Naive thymus-derived CD4-positive, alpha-beta T cell (primary cell): ENCODE data around the gene RPS23. TPM values are rescaled to one million over a fixed set of nuclear protein-coding genes. Genes with fewer than 3 reads are reported as not detected.

ENCODE experiments used
- ATAC-seq: fragments of 150-1000 bp; cut with Tn5 transposase; 2 replicates; pipeline ENCODE4 v1.10.0; 2021; ENCODE audit warnings: mild to moderate bottlenecking, moderate library complexity
- CTCF ChIA-PET: fragments of 350-600 bp; sonication (Branson Sonifier 250); formaldehyde crosslinking; loops from one replicate; lab custom pipeline; 2021; ENCODE audit warnings: antibody characterized with exemption; lab: Charles Lee
- POLR2A ChIA-PET: fragments of 350-600 bp; sonication (Branson Sonifier 250); formaldehyde crosslinking; loops from one replicate; lab custom pipeline; 2021; ENCODE audit warnings: antibody characterized with exemption, inconsistent platforms; lab: Charles Lee
- DNase-seq, 9 donors: peaks; one replicate each; pipeline versions ENCODE4 v3.0.0 to v3.0.0-alpha.2; 2020 to 2022; ENCODE audit warnings: mixed read lengths in 1 of 9
- H3K27ac ChIP-seq: one replicate; pipeline ENCODE4 v1.7.0; 2013; ENCODE audit warnings: mild to moderate bottlenecking, low read depth, low read length, moderate library complexity
- H3K27me3 ChIP-seq, 2 donors: one replicate each; pipeline ENCODE4 v1.7.0; 2013; ENCODE audit warnings: low read length in 2 of 2, mild to moderate bottlenecking in 2 of 2, moderate library complexity in 2 of 2; ENCODE audit not compliant: control insufficient read depth in 2 of 2, insufficient read depth in 2 of 2
- H3K36me3 ChIP-seq, 3 experiments: 1 replicate in 2 of 3; 2 replicates in 1 of 3; pipeline ENCODE4 v1.7.0; 2013; ENCODE audit warnings: low read length in 3 of 3, mild to moderate bottlenecking in 3 of 3, moderate library complexity in 1 of 3; ENCODE audit not compliant: insufficient read depth in 3 of 3, control insufficient read depth in 2 of 3
- H3K4me1 ChIP-seq, 2 donors: one replicate each; pipeline ENCODE4 v1.7.0; 2013; ENCODE audit warnings: low read length in 2 of 2, mild to moderate bottlenecking in 2 of 2, moderate library complexity in 1 of 2; ENCODE audit not compliant: control insufficient read depth in 2 of 2, insufficient read depth in 2 of 2
- H3K4me3 ChIP-seq: 2 replicates; pipeline ENCODE4 v1.7.0; 2013; ENCODE audit warnings: mild to moderate bottlenecking, low read length
- H3K9me3 ChIP-seq, 3 experiments: 1 replicate in 2 of 3; 2 replicates in 1 of 3; pipeline ENCODE4 v1.7.0; 2013; ENCODE audit warnings: low read length in 3 of 3; ENCODE audit not compliant: control insufficient read depth in 2 of 3
- H3K27ac Mint-ChIP-seq, 9 donors: one replicate each; pipeline ENCODE4 v1.8.0; 2020 to 2022; ENCODE audit warnings: mixed read lengths in 9 of 9, mild to moderate bottlenecking in 8 of 9, moderate library complexity in 5 of 9, inconsistent platforms in 2 of 9
- H3K27me3 Mint-ChIP-seq, 5 donors: one replicate each; pipeline ENCODE4 v1.8.0; 2021 to 2022; ENCODE audit warnings: mixed read lengths in 5 of 5, mild to moderate bottlenecking in 1 of 5
- H3K36me3 Mint-ChIP-seq, 5 donors: one replicate each; pipeline ENCODE4 v1.8.0; 2020 to 2022; ENCODE audit warnings: mixed read lengths in 5 of 5, mild to moderate bottlenecking in 3 of 5, inconsistent platforms in 1 of 5
- H3K4me1 Mint-ChIP-seq, 7 donors: one replicate each; pipeline ENCODE4 v1.8.0; 2020 to 2022; ENCODE audit warnings: mixed read lengths in 7 of 7, mild to moderate bottlenecking in 3 of 7, inconsistent platforms in 1 of 7
- H3K4me3 Mint-ChIP-seq, 10 donors: one replicate each; pipeline ENCODE4 v1.8.0; 2020 to 2022; ENCODE audit warnings: mild to moderate bottlenecking in 10 of 10, mixed read lengths in 10 of 10, moderate library complexity in 6 of 10, inconsistent platforms in 2 of 10
- H3K9me3 Mint-ChIP-seq, 11 donors: one replicate each; pipeline ENCODE4 v1.8.0; 2020 to 2022; ENCODE audit warnings: mixed read lengths in 11 of 11, mild to moderate bottlenecking in 4 of 11, inconsistent platforms in 1 of 11, moderate library complexity in 1 of 11
- intact Hi-C, 2 donors: fragments of 100-400 bp; cut with micrococcal nuclease; formaldehyde crosslinking; loops; one replicate each; pipeline ENCODE4 v1.15.1; 2023
- polyA plus RNA-seq, 2 donors: library from polyadenylated mRNA; unstranded; fragments of 300-500 nt; fragmentation: Illumina TruSeq; gene quantifications; one replicate each; pipeline ENCODE4 v1.2.3, GENCODE V29; 2021
- total RNA-seq, 6 experiments: library from RNA in 5 of 6; stranded (reverse) in 5 of 6; gene quantifications; 1 replicate in 5 of 6; 2 replicates in 1 of 6; pipeline ENCODE4 v1.2.3 and lab custom pipeline; 2021 to 2026

The RPS23 gene
- total and polyA plus RNA-seq, 7 experiments from 2014 or later: 2,233 to 4,971 (median 3,899) TPM

DNA sequence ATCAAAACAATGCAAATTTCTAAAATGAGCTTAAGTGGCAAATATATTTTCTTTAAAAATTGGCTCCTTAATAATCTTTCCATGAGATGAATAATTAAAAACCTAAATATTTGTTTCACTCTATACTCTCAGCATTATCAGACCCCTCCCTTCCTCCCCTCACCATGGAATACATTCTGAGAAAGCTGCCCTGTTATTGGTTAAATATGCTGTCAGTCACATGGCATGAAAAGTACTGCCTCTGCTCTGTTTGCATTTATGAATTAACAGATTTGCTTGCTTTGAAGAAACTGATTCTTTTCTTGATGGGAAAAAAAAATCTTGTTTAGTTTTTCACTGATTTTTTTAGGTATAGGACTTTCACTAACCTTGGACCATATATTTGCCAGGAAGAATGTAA is 17.0 kb upstream of the RPS23 start:
- Mint-ChIP-seq H3K4me1 (peaks cover 0 to 2% (median 0%) of the 10 kb centered on the region in 7 donors), H3K27me3 (peaks cover 0 to 15% (median 2%) of the 10 kb centered on the region in 5 donors), H3K27ac (no peak overlapping the region), H3K36me3 (peaks cover 0 to 3% (median 0%) of the 10 kb centered on the region in 5 donors), H3K4me3 (no peak overlapping the region), H3K9me3 (peaks cover 0 to 6% (median 3%) of the 10 kb centered on the region in 11 donors)
- Histone ChIP-seq H3K9me3 (no peaks in the 10 kb centered on the region), H3K36me3 (no peaks in the 10 kb centered on the region), H3K27ac (no peak overlapping the region), H3K4me1 (no peaks in the 10 kb centered on the region), H3K27me3 (no peaks in the 10 kb centered on the region), H3K4me3 (no peak overlapping the region)
- ChIA-PET CTCF (no interaction called here), POLR2A (no interaction called here)
- ATAC-seq (no peak), DNase-seq (no peak)
- intact Hi-C loops: no loop called here

DNA sequence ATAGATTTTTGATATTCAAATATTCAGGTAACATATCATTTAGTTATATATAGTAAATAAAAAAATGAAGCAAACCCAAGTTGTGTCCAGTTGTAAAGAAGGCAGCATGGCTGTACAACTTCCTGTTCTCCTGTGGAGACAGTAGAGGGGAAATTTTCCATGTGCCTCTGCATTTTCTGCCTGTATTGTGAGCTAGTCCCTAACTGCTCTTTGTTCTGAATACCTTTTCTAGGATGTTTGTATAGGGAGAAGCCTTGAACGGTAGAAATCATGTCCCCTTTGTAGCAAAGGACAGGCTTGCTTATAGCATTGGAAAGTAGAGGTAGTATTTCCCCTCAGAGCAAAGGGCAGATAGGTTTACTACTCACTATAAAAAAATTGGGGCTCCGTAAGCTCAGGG is 13.3 kb upstream of the RPS23 start:
- CTCF ChIA-PET: interaction anchor here (1.4 kb wide), 1 partner anchor 13 kb away, joined by 3 read pairs; no protein-coding TSS in a partner anchor
- peaks cover 0 to 2% (median 0%) of the 10 kb centered on the region in 5 donors for H3K27me3 Mint-ChIP-seq
- Histone ChIP-seq H3K36me3 (no peaks in the 10 kb centered on the region), H3K27me3 (no peaks in the 10 kb centered on the region), H3K9me3 (no peaks in the 10 kb centered on the region), H3K27ac (no peak overlapping the region), H3K4me1 (no peaks in the 10 kb centered on the region), H3K4me3 (no peak overlapping the region)
- POLR2A ChIA-PET: interaction anchor here (1.1 kb wide), 1 partner anchor 13 kb away, joined by 3 read pairs; the partner anchor contains the start of gene RPS23
- no peaks in the 10 kb centered on the region for H3K36me3 Mint-ChIP-seq
- H3K27ac Mint-ChIP-seq: no peak overlapping the region
- H3K9me3 Mint-ChIP-seq: no peaks in the 10 kb centered on the region
- H3K4me1 Mint-ChIP-seq: no peaks in the 10 kb centered on the region
- intact Hi-C loops: no loop called here
- DNase-seq (no peak), ATAC-seq (no peak)
- no peak overlapping the region for H3K4me3 Mint-ChIP-seq

DNA sequence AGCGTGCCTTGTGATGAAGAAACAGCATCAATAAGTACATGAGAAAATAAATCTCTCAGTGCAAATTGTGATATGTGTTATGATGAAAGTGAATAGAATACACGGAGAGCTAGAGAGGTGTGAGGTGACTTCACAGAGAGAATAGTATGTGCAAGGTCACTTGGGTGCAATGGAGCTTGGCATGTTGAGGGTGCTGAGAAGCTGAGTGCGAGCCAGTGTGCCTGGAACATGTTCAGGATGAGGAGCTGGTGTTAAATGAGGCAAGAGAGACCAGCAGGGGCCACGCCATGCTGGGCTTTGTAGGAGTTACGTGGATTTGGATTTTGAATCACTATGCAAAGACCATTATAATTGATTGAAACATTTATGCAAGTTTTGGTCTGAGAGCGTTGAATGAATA is 12.8 kb upstream of the RPS23 start:
- H3K4me1 Mint-ChIP-seq: no peaks in the 10 kb centered on the region
- POLR2A ChIA-PET: interaction anchor here (1.1 kb wide), 1 partner anchor 13 kb away, joined by 3 read pairs; the partner anchor contains the start of gene RPS23
- no peak overlapping the region for H3K27ac Mint-ChIP-seq
- no peaks in the 10 kb centered on the region for H3K36me3 Mint-ChIP-seq
- H3K4me3 Mint-ChIP-seq: no peak overlapping the region
- H3K4me1 ChIP-seq: no peaks in the 10 kb centered on the region
- intact Hi-C loops: no loop called here
- no peak overlapping the region for H3K27ac ChIP-seq
- H3K36me3 ChIP-seq: no peaks in the 10 kb centered on the region
- no peaks in the 10 kb centered on the region for H3K9me3 Mint-ChIP-seq
- ATAC-seq: no peak
- H3K27me3 Mint-ChIP-seq: peaks cover 0 to 2% (median 0%) of the 10 kb centered on the region in 5 donors
- no peaks in the 10 kb centered on the region for H3K9me3 ChIP-seq
- no peak for DNase-seq
- H3K4me3 ChIP-seq: no peak overlapping the region
- CTCF ChIA-PET: interaction anchor here (1.4 kb wide), 1 partner anchor 12 kb away, joined by 3 read pairs; no protein-coding TSS in a partner anchor
- no peaks in the 10 kb centered on the region for H3K27me3 ChIP-seq

DNA sequence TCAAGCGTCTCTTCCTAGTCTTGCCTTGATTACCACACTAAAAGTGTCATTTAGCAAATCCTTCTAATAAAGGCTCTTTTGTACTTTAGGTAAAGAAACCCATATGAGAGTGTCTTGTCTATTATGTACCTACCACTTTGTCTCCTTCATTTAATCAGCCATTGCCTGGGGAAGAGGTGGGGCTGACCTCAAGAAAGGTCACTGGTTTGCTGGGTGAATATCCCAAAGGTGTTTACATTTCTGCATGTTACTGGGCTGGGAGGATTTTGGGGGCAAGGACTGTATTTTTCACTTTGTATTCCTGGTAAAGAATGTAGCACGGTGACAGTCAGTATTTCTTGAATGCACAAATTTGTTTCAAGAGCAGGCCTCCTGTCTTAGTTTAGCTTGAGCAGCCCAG is 11.9 kb upstream of the RPS23 start:
- no peak overlapping the region for H3K27ac ChIP-seq
- H3K4me1 ChIP-seq: no peaks in the 10 kb centered on the region
- no peaks in the 10 kb centered on the region for H3K9me3 ChIP-seq
- no peak overlapping the region for H3K27ac Mint-ChIP-seq
- no peaks in the 10 kb centered on the region for H3K9me3 Mint-ChIP-seq
- no peaks in the 10 kb centered on the region for H3K36me3 Mint-ChIP-seq
- H3K4me1 Mint-ChIP-seq: no peaks in the 10 kb centered on the region
- ATAC-seq (no peak), DNase-seq (no peak)
- H3K27me3 Mint-ChIP-seq: no peaks in the 10 kb centered on the region
- H3K27me3 ChIP-seq: no peaks in the 10 kb centered on the region
- ChIA-PET POLR2A (no interaction called here), CTCF (no interaction called here)
- H3K4me3 Mint-ChIP-seq: no peak overlapping the region
- H3K4me3 ChIP-seq: no peak overlapping the region
- H3K36me3 ChIP-seq: no peaks in the 10 kb centered on the region
- intact Hi-C loops: no loop called here

DNA sequence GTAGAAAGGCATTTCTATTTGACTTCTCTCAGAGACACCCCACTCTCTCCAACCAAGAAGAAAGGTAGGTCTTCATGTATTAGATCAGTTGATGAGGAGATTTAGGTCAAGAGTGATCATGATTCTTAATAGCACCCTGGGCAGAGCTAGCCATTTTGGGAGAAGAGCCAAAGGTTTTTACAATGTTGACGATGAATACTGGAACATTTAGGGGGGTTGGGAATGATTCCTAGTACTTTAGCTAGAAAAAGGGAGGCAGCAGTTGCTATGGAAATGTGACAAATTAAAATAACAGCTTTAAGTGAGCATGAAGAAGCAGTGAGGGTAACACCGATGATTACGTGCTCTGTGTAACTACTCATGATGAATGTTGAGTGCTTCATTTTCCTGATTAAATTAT is 9.5 kb upstream of the RPS23 start:
- Histone ChIP-seq H3K4me3 (no peak overlapping the region), H3K4me1 (no peaks in the 10 kb centered on the region), H3K36me3 (no peaks in the 10 kb centered on the region), H3K27me3 (no peaks in the 10 kb centered on the region), H3K27ac (no peak overlapping the region), H3K9me3 (no peaks in the 10 kb centered on the region)
- CTCF ChIA-PET: no interaction called here
- intact Hi-C loops: no loop called here
- ATAC-seq (no peak), DNase-seq (no peak)
- POLR2A ChIA-PET: interaction anchor here (0.8 kb wide), 1 partner anchor 14 kb away, joined by 3 read pairs; no protein-coding TSS in a partner anchor
- Mint-ChIP-seq H3K36me3 (no peaks in the 10 kb centered on the region), H3K4me3 (no peak overlapping the region), H3K9me3 (no peaks in the 10 kb centered on the region), H3K4me1 (peaks cover 0 to 3% (median 0%) of the 10 kb centered on the region in 7 donors), H3K27me3 (no peaks in the 10 kb centered on the region), H3K27ac (no peak overlapping the region)

DNA sequence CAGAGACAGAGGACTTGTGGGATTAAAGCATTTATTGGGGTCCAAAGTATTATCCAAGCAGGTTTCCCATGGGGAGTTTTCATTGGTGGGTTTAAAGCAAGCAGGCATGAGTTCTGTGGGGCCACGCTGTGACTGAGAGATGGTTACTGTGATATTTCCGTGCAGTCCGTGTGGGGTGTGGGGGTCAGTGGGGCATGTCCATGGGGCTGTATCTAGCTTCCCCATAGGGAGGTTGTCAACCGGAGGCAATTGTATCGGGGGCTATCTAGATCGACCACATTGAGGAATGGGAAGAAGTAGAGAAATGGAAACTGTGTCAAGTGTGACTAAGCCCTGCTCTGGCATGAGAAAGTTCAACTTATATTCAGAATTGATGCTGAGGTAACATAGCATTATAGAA is 7.1 kb upstream of the RPS23 start:
- Mint-ChIP-seq H3K4me3 (no peak overlapping the region), H3K9me3 (no peaks in the 10 kb centered on the region), H3K27ac (no peak overlapping the region), H3K27me3 (no peaks in the 10 kb centered on the region), H3K4me1 (peaks cover 0 to 6% (median 3%) of the 10 kb centered on the region in 7 donors), H3K36me3 (no peaks in the 10 kb centered on the region)
- Histone ChIP-seq H3K9me3 (no peaks in the 10 kb centered on the region), H3K27ac (no peak overlapping the region), H3K36me3 (no peaks in the 10 kb centered on the region), H3K27me3 (no peaks in the 10 kb centered on the region), H3K4me1 (no peaks in the 10 kb centered on the region), H3K4me3 (no peak overlapping the region)
- ATAC-seq (no peak), DNase-seq (no peak)
- POLR2A ChIA-PET: no interaction called here
- CTCF ChIA-PET: no interaction called here
- intact Hi-C loops: no loop called here

DNA sequence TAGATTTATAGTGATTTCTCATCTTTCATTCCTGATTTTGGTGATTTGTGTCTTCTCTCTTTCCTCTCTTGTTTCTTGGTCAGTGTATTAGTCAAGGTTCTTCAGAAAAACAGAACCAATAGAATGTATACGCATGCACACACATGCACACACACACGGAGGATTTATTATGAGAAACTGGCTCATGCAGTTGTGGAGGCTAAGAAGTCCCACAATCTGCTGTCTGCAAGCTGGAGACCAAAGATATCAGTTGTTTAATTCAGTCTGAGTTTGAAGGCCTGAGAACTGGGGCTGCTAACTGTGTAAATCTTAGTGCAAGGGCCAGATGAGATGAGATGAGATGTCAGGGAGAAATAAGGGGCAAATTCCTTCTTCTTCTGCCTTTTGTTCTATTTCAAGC is 5.7 kb upstream of the RPS23 start:
- ATAC-seq (no peak), DNase-seq (no peak)
- Histone ChIP-seq H3K4me1 (peaks cover 0 to 3% of the 10 kb centered on the region in 2 donors), H3K27ac (no peak overlapping the region), H3K36me3 (no peaks in the 10 kb centered on the region), H3K9me3 (no peaks in the 10 kb centered on the region), H3K27me3 (no peaks in the 10 kb centered on the region), H3K4me3 (no peak overlapping the region)
- Mint-ChIP-seq H3K27me3 (no peaks in the 10 kb centered on the region), H3K4me1 (peaks cover 0 to 15% (median 4%) of the 10 kb centered on the region in 7 donors), H3K4me3 (no peak overlapping the region), H3K27ac (no peak overlapping the region), H3K9me3 (no peaks in the 10 kb centered on the region), H3K36me3 (no peaks in the 10 kb centered on the region)
- ChIA-PET POLR2A (no interaction called here), CTCF (interaction anchor here (0.6 kb wide), 1 partner anchor 1803 kb away, joined by 3 read pairs; no protein-coding TSS in a partner anchor)
- intact Hi-C loops: no loop called here
